HG02571 (cell line): ENCODE data around the gene ACOT2.
"Not testable (repeated sequence)": the region's sequence is repeated elsewhere in the genome, so short reads cannot be mapped to it uniquely, and the experiment has no call there.

Experiments used
- ATAC-seq: cut with Tn5 transposase; IDR thresholded peaks from one replicate; pipeline ENCODE4 v1.9.1; 2021; ENCODE audit warnings: mild to moderate bottlenecking, moderate library complexity; ENCODE audit not compliant: unreplicated experiment

Gene ACOT2, protein sequence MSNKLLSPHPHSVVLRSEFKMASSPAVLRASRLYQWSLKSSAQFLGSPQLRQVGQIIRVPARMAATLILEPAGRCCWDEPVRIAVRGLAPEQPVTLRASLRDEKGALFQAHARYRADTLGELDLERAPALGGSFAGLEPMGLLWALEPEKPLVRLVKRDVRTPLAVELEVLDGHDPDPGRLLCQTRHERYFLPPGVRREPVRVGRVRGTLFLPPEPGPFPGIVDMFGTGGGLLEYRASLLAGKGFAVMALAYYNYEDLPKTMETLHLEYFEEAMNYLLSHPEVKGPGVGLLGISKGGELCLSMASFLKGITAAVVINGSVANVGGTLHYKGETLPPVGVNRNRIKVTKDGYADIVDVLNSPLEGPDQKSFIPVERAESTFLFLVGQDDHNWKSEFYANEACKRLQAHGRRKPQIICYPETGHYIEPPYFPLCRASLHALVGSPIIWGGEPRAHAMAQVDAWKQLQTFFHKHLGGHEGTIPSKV

DNA sequence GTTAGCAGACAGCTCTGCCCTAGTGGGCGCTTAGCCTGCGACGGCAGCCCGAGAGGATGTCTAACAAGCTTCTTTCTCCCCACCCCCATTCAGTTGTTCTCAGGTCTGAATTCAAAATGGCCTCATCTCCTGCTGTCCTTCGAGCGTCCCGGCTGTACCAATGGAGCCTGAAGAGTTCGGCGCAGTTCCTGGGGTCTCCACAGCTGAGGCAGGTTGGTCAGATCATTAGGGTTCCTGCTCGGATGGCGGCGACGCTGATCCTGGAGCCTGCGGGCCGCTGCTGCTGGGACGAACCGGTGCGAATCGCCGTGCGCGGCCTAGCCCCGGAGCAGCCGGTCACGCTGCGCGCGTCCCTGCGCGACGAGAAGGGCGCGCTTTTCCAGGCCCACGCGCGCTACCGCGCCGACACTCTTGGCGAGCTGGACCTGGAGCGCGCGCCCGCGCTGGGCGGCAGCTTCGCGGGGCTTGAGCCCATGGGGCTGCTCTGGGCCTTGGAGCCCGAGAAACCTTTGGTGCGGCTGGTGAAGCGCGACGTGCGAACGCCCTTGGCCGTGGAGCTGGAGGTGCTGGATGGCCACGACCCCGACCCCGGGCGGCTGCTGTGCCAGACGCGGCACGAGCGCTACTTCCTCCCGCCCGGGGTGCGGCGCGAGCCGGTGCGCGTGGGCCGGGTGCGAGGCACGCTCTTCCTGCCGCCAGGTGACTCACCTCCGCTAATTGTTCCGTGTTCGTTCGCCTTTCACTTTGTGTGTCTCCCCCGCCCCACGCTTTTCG is at the start of gene ACOT2:
Gene ACOT2 (plus strand): TSS at position 29 of the 774 bp plus-strand sequence. CDS start 28 bp downstream, at position 57.
- peak; percentile 68 for ATAC-seq

DNA sequence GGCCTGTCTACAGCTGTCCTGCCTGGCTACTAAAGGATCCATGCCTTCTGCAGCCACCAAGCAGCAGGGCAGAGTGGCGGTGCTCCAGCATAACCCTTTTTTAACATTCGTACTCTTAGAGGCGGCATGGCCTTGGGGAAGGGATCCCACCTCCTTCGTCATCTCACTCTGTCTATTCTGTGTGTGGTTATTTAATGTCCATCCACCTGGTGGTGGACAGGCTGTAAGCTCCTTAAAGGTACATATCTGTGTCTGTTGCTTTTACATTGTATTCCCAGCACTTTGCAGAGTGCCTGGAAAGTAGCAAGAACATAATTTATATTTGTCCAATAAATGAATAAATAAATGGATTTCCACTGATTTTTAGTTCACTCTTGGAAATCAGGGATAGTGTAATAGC is 47.8 kb upstream of the ACOT2 start:
- ATAC-seq: no peak

GRCh38 chr14:73524493-73524892 is 44.5 kb upstream of the ACOT2 start:
- no peak for ATAC-seq

- no peak for ATAC-seq
These were observed 42.7 kb upstream of the ACOT2 start for GRCh38 chr14:73526036-73526984.

DNA sequence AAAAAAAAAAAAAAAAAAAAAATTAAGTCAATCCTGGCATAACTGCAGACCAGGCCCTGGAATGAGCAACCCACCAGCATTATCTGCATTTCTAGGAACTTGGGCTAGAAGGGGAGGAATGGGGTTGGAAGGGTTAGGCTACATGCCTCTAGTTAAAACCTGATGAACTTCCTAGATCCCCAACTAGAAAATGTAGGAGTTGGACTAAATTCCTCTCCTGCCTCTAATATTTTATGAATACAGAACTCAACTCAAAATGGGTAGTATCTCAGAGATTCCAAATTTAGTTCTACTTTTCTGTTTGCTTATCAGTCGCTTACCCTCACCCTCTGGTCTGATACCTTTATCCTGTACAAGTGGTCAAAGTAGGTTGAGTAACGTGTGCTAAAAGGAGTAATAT is 39.7 kb upstream of the ACOT2 start:
- not testable (repeated sequence) for ATAC-seq

DNA sequence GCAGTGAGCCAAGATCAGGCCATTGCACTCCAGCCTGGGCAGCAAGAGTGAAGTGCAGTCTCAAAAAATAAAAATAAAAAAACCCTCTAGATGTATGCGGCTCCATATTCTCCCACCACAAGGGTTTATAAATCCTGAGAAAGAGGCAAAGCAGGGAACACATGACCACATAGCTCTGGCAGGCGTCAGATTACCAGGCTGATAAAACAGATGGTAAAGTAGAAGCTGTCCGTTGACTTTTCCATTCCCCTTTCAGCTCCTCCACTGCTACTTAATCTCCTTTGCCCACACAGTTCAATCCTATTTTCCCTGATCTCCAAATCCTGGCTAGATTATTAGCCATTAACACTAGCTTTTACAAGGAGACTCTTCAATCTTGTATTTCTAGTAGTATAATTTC is 37.0 kb upstream of the ACOT2 start:
- not testable (repeated sequence) for ATAC-seq

DNA sequence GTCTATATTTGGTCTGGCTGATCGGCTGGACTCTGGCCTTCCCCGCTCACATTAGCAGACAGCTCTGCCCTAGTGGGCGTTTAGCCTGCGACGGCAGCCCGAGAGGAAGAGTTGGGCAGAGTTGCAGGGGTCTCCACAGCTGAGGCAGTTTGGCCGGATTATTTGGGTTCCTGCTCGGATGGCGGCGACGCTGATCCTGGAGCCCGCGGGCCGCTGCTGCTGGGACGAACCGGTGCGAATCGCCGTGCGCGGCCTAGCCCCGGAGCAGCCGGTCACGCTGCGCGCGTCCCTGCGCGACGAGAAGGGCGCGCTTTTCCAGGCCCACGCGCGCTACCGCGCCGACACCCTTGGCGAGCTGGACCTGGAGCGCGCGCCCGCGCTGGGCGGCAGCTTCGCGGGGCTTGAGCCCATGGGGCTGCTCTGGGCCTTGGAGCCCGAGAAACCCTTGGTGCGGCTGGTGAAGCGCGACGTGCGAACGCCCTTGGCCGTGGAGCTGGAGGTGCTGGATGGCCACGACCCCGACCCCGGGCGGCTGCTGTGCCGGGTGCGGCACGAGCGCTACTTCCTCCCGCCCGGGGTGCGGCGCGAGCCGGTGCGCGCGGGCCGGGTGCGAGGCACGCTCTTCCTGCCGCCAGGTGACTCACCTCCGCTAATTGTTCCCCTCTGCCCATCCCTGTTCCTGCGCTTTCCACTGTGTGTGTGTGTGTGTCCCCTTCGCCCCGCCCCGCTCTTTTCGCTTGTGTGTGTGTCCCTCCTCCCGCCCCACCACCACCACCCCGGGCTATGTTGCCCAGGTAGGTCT is 31.6 kb upstream of the ACOT2 start:
- not testable (repeated sequence) for ATAC-seq

GRCh38 chr14:73539017-73539416 is 30.0 kb upstream of the ACOT2 start:
- peak; percentile 82 for ATAC-seq

DNA sequence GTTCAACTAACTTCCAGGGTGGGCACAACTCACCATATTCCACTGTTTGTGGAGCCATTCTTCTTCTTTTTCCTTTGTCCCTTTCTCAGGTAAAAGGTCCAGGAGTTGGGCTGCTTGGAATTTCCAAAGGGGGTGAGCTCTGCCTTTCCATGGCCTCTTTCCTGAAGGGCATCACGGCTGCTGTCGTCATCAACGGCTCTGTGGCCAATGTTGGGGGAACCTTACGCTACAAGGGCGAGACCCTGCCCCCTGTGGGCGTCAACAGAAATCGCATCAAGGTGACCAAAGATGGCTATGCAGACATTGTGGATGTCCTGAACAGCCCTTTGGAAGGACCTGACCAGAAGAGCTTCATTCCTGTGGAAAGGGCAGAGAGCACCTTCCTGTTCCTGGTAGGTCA is 26.1 kb upstream of the ACOT2 start:
- not testable (repeated sequence) for ATAC-seq

DNA sequence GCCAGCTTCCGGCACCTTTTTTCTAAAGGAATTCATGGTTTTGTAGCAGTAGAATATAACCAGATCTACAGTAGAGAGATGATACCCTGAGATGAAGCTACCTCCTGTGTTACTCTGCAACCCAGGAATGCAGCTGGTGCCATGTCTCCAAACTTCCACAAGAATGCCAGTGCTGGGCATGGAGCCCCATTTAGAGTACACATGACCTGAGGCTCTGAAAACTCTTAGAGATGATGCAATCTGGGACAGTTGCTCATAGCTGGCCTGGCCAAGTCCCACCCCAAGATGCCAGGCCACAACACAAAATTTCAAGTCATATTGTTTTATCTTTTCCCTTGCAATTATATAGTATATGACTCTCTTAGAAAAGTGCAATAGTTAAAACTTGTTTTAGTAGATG is 23.7 kb upstream of the ACOT2 start:
- ATAC-seq: not testable (repeated sequence)

DNA sequence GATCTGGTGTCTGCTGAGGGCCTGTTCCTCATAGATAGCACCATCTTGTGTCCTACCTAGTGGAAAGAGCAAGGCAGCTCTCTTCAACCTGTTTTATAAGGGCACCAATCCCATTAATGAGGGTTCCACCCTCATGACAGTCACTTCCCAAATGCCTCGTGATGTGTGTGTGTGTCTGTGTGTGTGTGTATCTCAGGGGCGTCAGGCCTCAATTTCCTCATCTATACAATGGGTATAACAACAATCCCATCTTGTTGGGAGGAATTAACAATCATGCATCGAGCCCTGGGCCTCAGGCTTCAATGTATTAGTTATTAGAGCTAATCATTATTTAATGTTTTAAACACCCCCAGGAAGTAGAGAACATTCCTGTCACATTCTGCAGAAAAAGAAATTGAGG is 19.9 kb upstream of the ACOT2 start:
- not testable (repeated sequence) for ATAC-seq

- ATAC-seq: not testable (repeated sequence)
These were observed 19.0 kb upstream of the ACOT2 start for GRCh38 chr14:73549889-73550524.

DNA sequence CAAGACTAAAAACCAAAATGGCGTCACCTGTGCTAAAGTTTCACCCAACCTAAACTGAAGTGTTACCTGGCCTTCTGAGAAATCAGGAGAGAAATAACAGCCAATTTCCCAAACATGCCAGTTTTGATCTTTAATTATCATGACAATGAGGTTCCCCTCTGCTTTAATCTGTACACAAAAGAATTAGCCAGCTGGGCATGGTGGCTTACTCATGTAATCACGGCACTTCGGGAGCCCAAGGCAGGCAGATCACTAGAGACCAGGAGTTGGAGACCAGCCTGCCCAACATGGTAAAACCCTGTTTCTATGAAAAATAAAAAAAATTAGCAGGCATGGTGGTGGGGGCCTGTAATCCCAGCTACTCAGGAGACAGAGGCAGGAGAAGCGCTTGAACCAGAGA is 15.2 kb upstream of the ACOT2 start:
- ATAC-seq: no peak

DNA sequence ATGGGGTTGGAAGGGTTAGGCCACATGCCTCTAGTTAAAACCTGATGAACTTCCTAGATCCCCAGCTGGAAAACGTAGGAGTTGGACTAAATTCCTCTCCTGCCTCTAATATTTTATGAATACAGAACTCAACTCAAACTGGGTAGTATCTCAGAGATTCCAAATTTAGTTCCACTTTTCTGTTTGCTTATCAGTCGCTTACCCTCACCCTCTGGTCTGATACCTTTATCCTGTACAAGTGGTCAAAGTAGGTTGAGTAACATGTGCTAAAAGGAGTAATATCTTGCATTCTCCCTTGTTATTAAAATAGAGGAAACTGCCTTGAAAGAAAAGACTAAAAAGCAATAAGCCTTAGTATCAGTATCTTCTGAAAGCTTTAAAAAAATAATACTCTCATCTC is 11.8 kb upstream of the ACOT2 start:
- ATAC-seq: not testable (repeated sequence)

- ATAC-seq: not testable (repeated sequence)
These were observed 10.8 kb upstream of the ACOT2 start for GRCh38 chr14:73558238-73558637.

DNA sequence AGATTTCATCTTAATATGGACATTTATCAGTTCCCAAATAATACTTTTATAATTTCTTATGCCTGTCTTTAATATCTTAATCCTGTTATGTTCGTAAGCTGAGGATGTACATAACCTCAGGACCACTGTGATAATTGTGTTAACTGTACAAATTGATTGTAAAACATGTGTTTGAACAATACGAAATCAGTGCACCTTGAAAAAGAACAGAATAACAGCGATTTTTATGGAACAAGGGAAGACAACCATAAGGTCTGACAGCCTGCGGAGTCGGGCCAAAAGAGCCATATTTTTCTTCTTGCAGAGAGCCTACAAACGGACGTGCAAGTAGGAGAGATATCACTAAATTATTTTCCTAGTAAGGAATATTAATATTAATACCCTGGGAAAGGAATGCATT is 6.8 kb upstream of the ACOT2 start:
- not testable (repeated sequence) for ATAC-seq

DNA sequence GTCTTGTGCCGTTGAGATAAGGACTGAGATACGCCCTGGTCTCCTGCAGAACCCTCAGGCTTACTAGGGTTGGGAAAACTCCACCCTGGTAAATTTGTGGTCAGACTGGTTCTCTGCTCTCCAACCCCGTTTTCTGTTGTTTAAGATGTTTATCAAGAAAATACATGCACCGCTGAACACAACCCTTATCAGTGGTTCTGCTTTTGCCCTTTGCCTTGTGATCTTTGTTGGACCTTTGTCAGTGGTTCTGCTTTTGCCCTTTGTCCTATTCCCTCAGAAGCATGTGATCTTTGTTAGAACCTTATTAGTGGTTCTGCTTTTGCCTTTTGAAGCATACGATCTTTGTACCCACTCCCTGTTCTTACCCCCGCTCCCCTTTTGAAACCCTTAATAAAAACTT is 6.3 kb upstream of the ACOT2 start:
- not testable (repeated sequence) for ATAC-seq

DNA sequence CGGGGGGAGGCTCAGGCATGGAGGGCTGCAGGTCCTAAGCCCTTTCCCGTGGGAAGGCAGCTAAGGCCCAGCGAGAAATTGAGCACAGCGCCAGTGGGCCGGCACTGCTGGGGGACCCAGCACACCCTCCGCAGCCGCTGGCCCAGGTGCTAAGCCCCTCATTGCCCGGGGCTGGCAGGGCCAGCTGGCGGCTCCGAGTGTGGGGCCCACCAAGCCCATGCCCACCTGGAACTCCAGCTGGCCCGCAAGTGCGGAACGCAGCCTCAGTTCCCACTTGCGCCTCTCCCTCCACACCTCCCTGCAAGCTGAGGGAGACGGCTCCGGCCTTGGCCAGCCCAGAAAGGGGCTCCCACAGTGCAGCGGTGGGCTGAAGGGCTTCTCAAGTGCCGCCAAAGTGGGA is 2.6 kb upstream of the ACOT2 start:
- ATAC-seq: not testable (repeated sequence)

- not testable (repeated sequence) for ATAC-seq
These were observed 2.1 kb upstream of the ACOT2 start for GRCh38 chr14:73566935-73567334.
